MCF 10A (cell line): ENCODE results near the gene KDM6B. TPM values are rescaled to one million over a fixed set of nuclear protein-coding genes. Genes with fewer than 3 reads are reported as not detected.

ENCODE experiments used
- BruUV-seq: library from RNA; stranded (reverse); fragments of 400-500 nt; replicated peaks from 2 replicates; lab custom pipeline; 2021; lab: Mats Ljungman, UMichigan
- CTCF ChIA-PET: fragments of 300-600 bp; sonication (Branson Sonifier 250); formaldehyde crosslinking; extraction: SDS; loops from one replicate; lab custom pipeline; 2021; ENCODE audit warnings: antibody characterized with exemption, inconsistent platforms; lab: Yijun Ruan, JAX
- POLR2A ChIA-PET: fragments of 300-600, 350-650 bp; sonication (Branson Sonifier 250); formaldehyde crosslinking; extraction: SDS; loops from one replicate; lab custom pipeline; 2020; ENCODE audit warnings: antibody characterized with exemption, inconsistent platforms; lab: Yijun Ruan, JAX
- DNase-seq: peaks from one replicate; pipeline ENCODE4 v3.0.0-alpha.2; 2018; ENCODE audit not compliant: unreplicated experiment
- H3K27ac Mint-ChIP-seq: one replicate; pipeline ENCODE4 v1.8.0; 2022; ENCODE audit warnings: mild to moderate bottlenecking, low read depth, mixed read lengths; ENCODE audit not compliant: unreplicated experiment
- H3K27me3 Mint-ChIP-seq: one replicate; pipeline ENCODE4 v1.8.0; 2022; ENCODE audit warnings: mixed read lengths; ENCODE audit not compliant: insufficient read depth, unreplicated experiment
- H3K36me3 Mint-ChIP-seq: one replicate; pipeline ENCODE4 v1.8.0; 2022; ENCODE audit warnings: mild to moderate bottlenecking, moderate library complexity, mixed read lengths; ENCODE audit not compliant: insufficient read depth, unreplicated experiment
- H3K4me1 Mint-ChIP-seq: one replicate; pipeline ENCODE4 v1.8.0; 2022; ENCODE audit warnings: mixed read lengths; ENCODE audit not compliant: insufficient read depth, unreplicated experiment
- H3K4me3 Mint-ChIP-seq: one replicate; pipeline ENCODE4 v1.8.0; 2022; ENCODE audit warnings: mild to moderate bottlenecking, moderate library complexity, mixed read lengths; ENCODE audit not compliant: unreplicated experiment
- H3K9me3 Mint-ChIP-seq: one replicate; pipeline ENCODE4 v1.8.0; 2022; ENCODE audit warnings: mixed read lengths; ENCODE audit not compliant: unreplicated experiment
- CTCF ChIP-seq: fragments of 200-600 bp; IDR thresholded peaks from one replicate; pipeline ENCODE4 v1.8.0; 2022; ENCODE audit warnings: antibody characterized with exemption, mild to moderate bottlenecking; ENCODE audit not compliant: unreplicated experiment
- intact Hi-C: fragments of 100-400 bp; cut with micrococcal nuclease; formaldehyde crosslinking; loops from 2 replicates; pipeline ENCODE4 v1.14.1; 2022
- total RNA-seq: library from RNA; stranded (reverse); gene quantifications from 2 replicates; pipeline ENCODE4 v1.2.3, GENCODE V29; 2022

The KDM6B gene
- total RNA-seq, 1 experiment from 2014 or later, result 39.8 TPM

- no TSS peak for BruUV-seq
- POLR2A ChIA-PET, result interaction anchor here (1.0 to 3.1 kb wide), 16 partner anchors 9 to 420 kb away, joined by 3 to 70 read pairs (median 8); partner anchors contain the start of genes CHD3, FXR2, KDM6B and RNF227
- Mint-ChIP-seq H3K27me3 (no peaks in the 10 kb centered on the region), H3K36me3 (peaks cover 24% of the 10 kb centered on the region), H3K4me1 (peaks cover 7% of the 10 kb centered on the region), H3K4me3 (no peak overlapping the region), H3K9me3 (no peaks in the 10 kb centered on the region), H3K27ac (no peak overlapping the region)
- intact Hi-C loops, result loop anchor here (1.0 kb wide), 1 partner anchor 113 kb away; no protein-coding TSS in a partner anchor
- CTCF ChIA-PET, result interaction anchor here (0.6 to 1.1 kb wide), 9 partner anchors 23 to 217 kb away, joined by 3 to 8 read pairs (median 4); no protein-coding TSS in a partner anchor
- TF ChIP-seq CTCF, result no peak
- peak; percentile 30 for DNase-seq
These were observed 22.2 kb downstream of the KDM6B start for GRCh38 chr17:7856011-7856810.

- peak; percentile 22 for TF ChIP-seq CTCF
- peaks cover 15% of the 10 kb centered on the region for H3K36me3 Mint-ChIP-seq
- BruUV-seq, result TSS peak; percentile 95
- intact Hi-C loops, result loop anchor here (1.0 kb wide), 3 partner anchors 23 to 114 kb away; partner anchors contain the start of gene KDM6B
- POLR2A ChIA-PET, result interaction anchor here (0.6 to 3.1 kb wide), 37 partner anchors 10 to 421 kb away, joined by 3 to 70 read pairs (median 4); partner anchors contain the start of genes ALOX12B, CD68, CHD3 and CNTROB
- H3K9me3 Mint-ChIP-seq, result no peaks in the 10 kb centered on the region
- peaks cover 7% of the 10 kb centered on the region for H3K4me1 Mint-ChIP-seq
- CTCF ChIA-PET, result interaction anchor here (0.6 to 1.1 kb wide), 14 partner anchors 12 to 565 kb away, joined by 3 to 8 read pairs (median 4); partner anchors contain the start of gene RNF227
- H3K27me3 Mint-ChIP-seq, result no peaks in the 10 kb centered on the region
- no peak within 1 kb of the TSS for H3K27ac Mint-ChIP-seq
- no peak within 1 kb of the TSS for H3K4me3 Mint-ChIP-seq
- peak; percentile 99 for DNase-seq
These were observed 23.0 kb downstream of the KDM6B start, which contains the start of gene NAA38 for GRCh38 chr17:7856811-7857712. TSS of gene NAA38 (minus strand) at chr17:7857559. CDS start at chr17:7857463, 96 bp downstream.

GRCh38 chr17:7857713-7858521 lies 23.9 kb downstream of the KDM6B start, which contains the start of gene CYB5D1:
TSS of gene CYB5D1 (plus strand) at chr17:7858003. CDS start at chr17:7858135, 132 bp downstream.
- H3K27me3 Mint-ChIP-seq, result no peaks in the 10 kb centered on the region
- TF ChIP-seq CTCF, result no peak
- no peak within 1 kb of the TSS for H3K27ac Mint-ChIP-seq
- CTCF ChIA-PET, result interaction anchor here (0.6 to 2.6 kb wide), 15 partner anchors 13 to 566 kb away, joined by 3 to 12 read pairs (median 4); partner anchors contain the start of gene RNF227
- POLR2A ChIA-PET, result interaction anchor here (0.6 to 3.1 kb wide), 32 partner anchors 9 to 422 kb away, joined by 3 to 70 read pairs (median 5); partner anchors contain the start of genes CD68, CHD3, CNTROB and HES7
- peaks cover 13% of the 10 kb centered on the region for H3K36me3 Mint-ChIP-seq
- H3K4me1 Mint-ChIP-seq, result peaks cover 12% of the 10 kb centered on the region
- no peaks in the 10 kb centered on the region for H3K9me3 Mint-ChIP-seq
- H3K4me3 Mint-ChIP-seq, result no peak within 1 kb of the TSS
- intact Hi-C loops, result loop anchor here (1.0 kb wide), 2 partner anchors 24 to 36 kb away; partner anchors contain the start of gene KDM6B
- no TSS peak for BruUV-seq
- peak; percentile 94 for DNase-seq
